Parathyroid adenoma (tissue), 2 donors: ENCODE results near the gene PPP3CB.

Source experiments
- H2AFZ ChIP-seq: fragments of 300-600 bp; sonication (generic); one replicate; pipeline ENCODE4 v1.7.0; 2017; ENCODE audit warnings: antibody characterized with exemption, mild to moderate bottlenecking
- H3K27ac ChIP-seq: fragments of 300-600 bp; sonication (generic); one replicate; pipeline ENCODE4 v1.7.0; 2017
- H3K27me3 ChIP-seq: fragments of 300-600 bp; sonication (generic); one replicate; pipeline ENCODE4 v1.7.0; 2017; ENCODE audit warnings: low read length; ENCODE audit not compliant: control insufficient read depth, insufficient read depth
- H3K36me3 ChIP-seq: fragments of 300-600 bp; sonication (generic); one replicate; pipeline ENCODE4 v1.7.0; 2017; ENCODE audit warnings: low read length; ENCODE audit not compliant: control insufficient read depth, insufficient read depth
- H3K4me1 ChIP-seq: fragments of 300-600 bp; sonication (generic); one replicate; pipeline ENCODE4 v1.7.0; 2017; ENCODE audit warnings: control low read depth
- H3K4me2 ChIP-seq: fragments of 300-600 bp; sonication (generic); one replicate; pipeline ENCODE4 v1.7.0; 2017; ENCODE audit warnings: low read length
- H3K4me3 ChIP-seq: fragments of 300-600 bp; sonication (generic); one replicate; pipeline ENCODE4 v1.7.0; 2017; ENCODE audit warnings: low read depth, low read length
- H3K79me2 ChIP-seq: fragments of 300-600 bp; sonication (generic); one replicate; pipeline ENCODE4 v1.7.0; 2017; ENCODE audit warnings: control low read depth
- H3K9ac ChIP-seq: fragments of 300-600 bp; sonication (generic); one replicate; pipeline ENCODE4 v1.7.0; 2017; ENCODE audit warnings: mild to moderate bottlenecking
- H3K9me3 ChIP-seq: fragments of 300-600 bp; sonication (generic); one replicate; pipeline ENCODE4 v1.7.0; 2017; ENCODE audit warnings: low read length; ENCODE audit not compliant: control insufficient read depth
- CTCF ChIP-seq: fragments of 300-600 bp; sonication (generic); IDR thresholded peaks from one replicate; pipeline ENCODE4 v1.7.0; 2017; ENCODE audit warnings: antibody characterized with exemption, mild to moderate bottlenecking
- donor health status: primary hyperparathyroidism.

PPP3CB gene

DNA sequence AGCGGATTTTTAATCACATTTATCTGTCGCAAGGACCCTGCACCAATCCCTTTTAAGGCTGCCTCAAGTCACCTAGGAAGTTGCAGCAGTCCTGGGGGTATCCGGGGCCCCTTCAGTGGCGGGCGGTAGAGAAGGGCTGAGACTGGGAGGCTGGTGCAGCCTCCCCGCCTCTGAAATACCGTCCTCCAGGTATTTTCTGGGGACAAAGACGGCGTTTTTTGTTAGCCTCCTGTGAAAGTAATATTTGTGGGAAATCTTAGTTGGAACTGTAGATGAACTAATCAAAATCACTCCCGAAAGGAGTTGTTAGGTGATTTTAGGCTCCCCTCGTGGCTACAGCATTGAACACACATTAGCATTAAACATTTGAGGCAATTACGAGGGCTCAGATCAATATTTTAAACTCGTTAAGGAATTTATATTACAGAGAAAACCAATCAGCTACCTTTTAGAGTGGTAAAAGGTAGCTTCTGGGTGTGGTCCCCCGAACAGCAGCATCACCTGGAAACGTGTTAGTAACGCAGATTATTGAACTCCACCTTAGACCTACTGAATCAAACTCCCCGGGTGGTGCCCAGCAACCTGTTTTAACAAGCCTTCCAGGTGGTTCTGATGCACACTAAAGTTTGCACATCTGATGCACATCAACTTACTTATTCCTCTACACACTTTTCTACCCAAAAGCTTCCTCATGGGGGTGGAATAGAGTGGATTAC, 81.4 kb downstream of the PPP3CB start:
- Histone ChIP-seq H3K4me1 (peaks cover 11% of the 10 kb centered on the region), H3K4me3 (peak overlapping the region; percentile 88), H3K36me3 (no peaks in the 10 kb centered on the region), H2AFZ (peak overlapping the region; percentile 86), H3K9me3 (no peaks in the 10 kb centered on the region), H3K79me2 (peaks cover 28% of the 10 kb centered on the region), H3K9ac (no peak overlapping the region), H3K4me2 (peak overlapping the region; percentile 86), H3K27me3 (no peaks in the 10 kb centered on the region), H3K27ac (peak overlapping the region; percentile 95)
- TF ChIP-seq CTCF, result no peak

DNA sequence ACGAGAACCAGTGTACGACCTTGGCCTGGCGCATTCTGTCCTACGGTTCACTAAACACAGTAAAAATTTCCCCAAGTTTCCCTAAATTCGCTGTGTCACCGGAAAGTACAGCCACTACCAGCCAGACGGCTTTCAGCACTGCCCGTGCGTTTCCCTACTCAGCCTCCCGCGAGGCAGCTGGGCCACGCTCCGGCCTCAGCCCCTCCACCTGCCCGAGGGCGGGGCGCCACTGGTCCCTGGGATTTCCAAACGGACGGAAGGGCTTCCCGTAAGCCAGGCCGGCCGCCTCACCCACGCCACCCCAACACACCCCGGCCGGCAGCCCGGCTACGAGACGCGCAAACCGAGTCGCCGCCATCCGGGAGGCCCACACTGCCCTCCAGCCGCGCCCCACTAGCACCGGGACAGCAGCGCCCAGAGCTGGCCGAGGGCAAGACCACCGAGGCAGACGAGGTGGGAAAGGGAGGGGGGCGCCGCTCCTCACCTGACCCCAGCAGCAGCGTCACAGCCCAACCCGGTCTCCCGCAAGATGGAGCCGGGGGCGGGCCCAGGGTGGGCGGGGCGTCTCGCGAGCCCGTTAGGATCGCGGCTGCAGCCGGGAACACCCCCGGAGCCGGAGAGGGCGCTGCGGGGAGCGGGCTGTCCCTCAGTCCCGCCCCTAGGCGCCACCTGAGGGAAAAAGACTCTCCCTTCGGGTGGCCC, 82.1 kb downstream of the PPP3CB start, which contains the start of gene ANXA7:
ANXA7 (minus strand) TSS at position 531 of the 702 bp plus-strand sequence. CDS start 13,202 bp downstream, outside the sequence.
- Histone ChIP-seq H3K36me3 (no peaks in the 10 kb centered on the region), H3K4me2 (peak within 1 kb of the TSS; percentile 89), H3K9me3 (no peaks in the 10 kb centered on the region), H3K4me3 (peak within 1 kb of the TSS; percentile 88), H3K9ac (peak within 1 kb of the TSS; percentile 84), H3K27me3 (no peaks in the 10 kb centered on the region), H3K4me1 (peaks cover 12% of the 10 kb centered on the region), H3K79me2 (peaks cover 35% of the 10 kb centered on the region), H3K27ac (peak within 1 kb of the TSS; percentile 95), H2AFZ (peak within 1 kb of the TSS; percentile 86)
- peak; percentile 48 for TF ChIP-seq CTCF

GRCh38 chr10:73413108-73413527, 82.7 kb downstream of the PPP3CB start:
- Histone ChIP-seq H3K4me1 (peaks cover 10% of the 10 kb centered on the region), H3K27me3 (no peaks in the 10 kb centered on the region), H3K27ac (peak overlapping the region; percentile 95), H2AFZ (peak overlapping the region; percentile 86), H3K4me2 (peak overlapping the region; percentile 89), H3K9ac (no peak overlapping the region), H3K79me2 (peaks cover 37% of the 10 kb centered on the region), H3K9me3 (no peaks in the 10 kb centered on the region), H3K4me3 (peak overlapping the region; percentile 88), H3K36me3 (no peaks in the 10 kb centered on the region)
- no peak for TF ChIP-seq CTCF

- H3K4me3 ChIP-seq, result no peak overlapping the region
- peaks cover 18% of the 10 kb centered on the region for H3K4me1 ChIP-seq
- no peaks in the 10 kb centered on the region for H3K9me3 ChIP-seq
- no peak overlapping the region for H3K9ac ChIP-seq
- no peak for TF ChIP-seq CTCF
- H3K27ac ChIP-seq, result no peak overlapping the region
- H3K79me2 ChIP-seq, result peaks cover 59% of the 10 kb centered on the region
- H2AFZ ChIP-seq, result no peak overlapping the region
- no peak overlapping the region for H3K4me2 ChIP-seq
- H3K36me3 ChIP-seq, result no peaks in the 10 kb centered on the region
- no peaks in the 10 kb centered on the region for H3K27me3 ChIP-seq
Measured at GRCh38 chr10:73410897-73411296, 84.9 kb downstream of the PPP3CB start.
